PC-3 (cell line): Measurements from ENCODE around the gene KRTAP10-7. TPM values are rescaled to one million over a fixed set of nuclear protein-coding genes. Genes with fewer than 3 reads are reported as not detected.
"Not testable (repeated sequence)": the region's sequence is repeated elsewhere in the genome, so short reads cannot be mapped to it uniquely, and the experiment has no call there.

Experiments
- ATAC-seq: fragments of 200-7000 bp; cut with Tn5 transposase; 2 replicates; pipeline ENCODE4 v1.9.1; 2020; ENCODE audit warnings: mild to moderate bottlenecking, moderate library complexity
- BruUV-seq: library from RNA; stranded (reverse); fragments of 400-500 nt; replicated peaks from 2 replicates; lab custom pipeline; 2021; lab: Mats Ljungman, UMichigan
- CTCF ChIA-PET: fragments of 300-600 bp; sonication (Branson Sonifier 250); formaldehyde crosslinking; loops from one replicate; lab custom pipeline; 2022; ENCODE audit warnings: antibody characterized with exemption; lab: Charles Lee
- POLR2A ChIA-PET: fragments of 300-600 bp; sonication (Branson Sonifier 250); formaldehyde crosslinking; loops from one replicate; lab custom pipeline; 2022; ENCODE audit warnings: antibody characterized with exemption; ENCODE audit not compliant: unreplicated experiment; lab: Charles Lee
- DNase-seq: peaks from one replicate; pipeline ENCODE4 v3.0.0-alpha.2; 2015
- H2AFZ ChIP-seq: fragments of 300-600 bp; sonication (generic); 2 replicates; pipeline ENCODE4 v1.6.0; 2016; ENCODE audit warnings: antibody characterized with exemption, low read length
- H3F3A ChIP-seq: fragments of 300-600 bp; sonication (generic); one replicate; pipeline ENCODE4 v1.6.0; 2017; ENCODE audit warnings: antibody characterized with exemption, low read length, control low read depth, mild to moderate bottlenecking; ENCODE audit not compliant: unreplicated experiment
- H3K27ac ChIP-seq: fragments of 300-600 bp; sonication (generic); 2 replicates; pipeline ENCODE4 v1.5.1; 2016; ENCODE audit warnings: mild to moderate bottlenecking, low read length
- H3K27me3 ChIP-seq: fragments of 300-600 bp; sonication (generic); 2 replicates; pipeline ENCODE4 v1.6.1; 2016; ENCODE audit warnings: low read length, mixed read lengths
- H3K36me3 ChIP-seq: fragments of 300-600 bp; sonication (generic); 2 replicates; pipeline ENCODE4 v1.6.1; 2016; ENCODE audit warnings: low read depth, mixed run types, low read length, mixed read lengths
- H3K4me1 ChIP-seq: fragments of 300-600 bp; sonication (generic); 2 replicates; pipeline ENCODE4 v1.5.1; 2016; ENCODE audit warnings: low read length; ENCODE audit not compliant: insufficient read depth
- H3K4me2 ChIP-seq: fragments of 300-600 bp; sonication (generic); 2 replicates; pipeline ENCODE4 v1.6.0; 2016; ENCODE audit warnings: low read length
- H3K4me3 ChIP-seq: fragments of 300-600 bp; sonication (generic); 2 replicates; pipeline ENCODE4 v1.5.1; 2016; ENCODE audit warnings: mild to moderate bottlenecking, low read length, mixed read lengths
- H3K79me2 ChIP-seq: fragments of 300-600 bp; sonication (generic); 2 replicates; pipeline ENCODE4 v1.6.1; 2017; ENCODE audit warnings: low read length, mixed read lengths
- H3K9ac ChIP-seq: fragments of 300-600 bp; sonication (generic); 2 replicates; pipeline ENCODE4 v1.6.0; 2016; ENCODE audit warnings: mild to moderate bottlenecking, low read length
- H3K9me2 ChIP-seq: fragments of 300-600 bp; sonication (generic); replicated peaks from 2 replicates; pipeline ENCODE4 v1.6.1; 2016; ENCODE audit warnings: mixed run types, low read length, mixed read lengths
- H3K9me3 ChIP-seq: fragments of 300-600 bp; sonication (generic); 2 replicates; pipeline ENCODE4 v1.6.1; 2016; ENCODE audit warnings: low read length, mixed read lengths
- H4K20me1 ChIP-seq: fragments of 300-600 bp; sonication (generic); 2 replicates; pipeline ENCODE4 v1.6.1; 2016; ENCODE audit warnings: low read length, mixed read lengths
- EZH2 ChIP-seq: fragments of 300-600 bp; sonication (generic); IDR thresholded peaks from one replicate; pipeline ENCODE4 v1.6.1; 2017; ENCODE audit warnings: antibody characterized with exemption, mild to moderate bottlenecking, low read length; ENCODE audit not compliant: unreplicated experiment
- EZH2phosphoT487 ChIP-seq: fragments of 300-600 bp; sonication (generic); IDR thresholded peaks from 2 replicates; pipeline ENCODE4 v1.6.1; 2018; ENCODE audit warnings: mild to moderate bottlenecking, antibody characterized with exemption, low read length, borderline replicate concordance
- intact Hi-C: fragments of 100-400 bp; cut with micrococcal nuclease; formaldehyde crosslinking; loops from 2 replicates; pipeline ENCODE4 v1.9.0; 2023
- total RNA-seq: library from RNA; depleted of rRNA; stranded (reverse); fragments of >200 nt; gene quantifications from 2 replicates; pipeline ENCODE4 v1.2.3, GENCODE V29; 2014
- TF ChIP-seq, protein P1 (sequence below): fragments of 300-600 bp; sonication (generic); conservative IDR thresholded peaks from 2 replicates; pipeline ENCODE4 v1.5.1; 2017; ENCODE audit warnings: antibody characterized with exemption, low read depth, mild to moderate bottlenecking, low read length

The KRTAP10-7 gene
- total RNA-seq, 1 experiment from 2014 or later = not detected

DNA sequence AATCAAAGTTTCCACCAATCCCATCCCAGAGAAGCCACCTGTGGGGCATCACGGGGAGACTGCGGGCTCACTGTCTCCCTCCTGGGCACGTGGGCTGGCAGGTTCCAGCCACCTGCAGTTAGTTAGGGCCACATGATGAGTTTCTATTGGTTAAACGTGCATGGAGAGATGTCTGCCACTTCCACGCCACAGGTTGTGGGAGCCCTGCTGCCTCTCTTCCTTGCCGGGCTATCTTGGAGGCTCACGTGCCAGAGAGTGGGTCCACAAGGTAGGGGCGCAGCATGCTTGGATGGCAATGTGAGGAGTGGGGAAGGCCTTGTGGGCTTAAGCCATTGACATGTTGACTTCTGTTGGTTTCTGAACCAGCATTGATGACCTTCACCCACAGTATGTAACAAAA is 3.5 kb downstream of the KRTAP10-7 start:
- DNase-seq = no peak
- Histone ChIP-seq H4K20me1 (no peaks in the 10 kb centered on the region), H3K4me1 (no peaks in the 10 kb centered on the region), H3F3A (no peaks in the 10 kb centered on the region), H3K9ac (no peak overlapping the region), H3K27ac (no peak overlapping the region), H3K79me2 (no peaks in the 10 kb centered on the region), H2AFZ (no peak overlapping the region), H3K27me3 (no peaks in the 10 kb centered on the region), H3K9me2 (no peaks in the 10 kb centered on the region), H3K9me3 (no peaks in the 10 kb centered on the region), H3K36me3 (no peaks in the 10 kb centered on the region), H3K4me2 (no peak overlapping the region), H3K4me3 (no peak overlapping the region)
- POLR2A ChIA-PET = no interaction called here
- BruUV-seq = no TSS peak
- CTCF ChIA-PET = no interaction called here
- TF ChIP-seq EZH2phosphoT487 = no peak
- TF ChIP-seq, protein P1, sequence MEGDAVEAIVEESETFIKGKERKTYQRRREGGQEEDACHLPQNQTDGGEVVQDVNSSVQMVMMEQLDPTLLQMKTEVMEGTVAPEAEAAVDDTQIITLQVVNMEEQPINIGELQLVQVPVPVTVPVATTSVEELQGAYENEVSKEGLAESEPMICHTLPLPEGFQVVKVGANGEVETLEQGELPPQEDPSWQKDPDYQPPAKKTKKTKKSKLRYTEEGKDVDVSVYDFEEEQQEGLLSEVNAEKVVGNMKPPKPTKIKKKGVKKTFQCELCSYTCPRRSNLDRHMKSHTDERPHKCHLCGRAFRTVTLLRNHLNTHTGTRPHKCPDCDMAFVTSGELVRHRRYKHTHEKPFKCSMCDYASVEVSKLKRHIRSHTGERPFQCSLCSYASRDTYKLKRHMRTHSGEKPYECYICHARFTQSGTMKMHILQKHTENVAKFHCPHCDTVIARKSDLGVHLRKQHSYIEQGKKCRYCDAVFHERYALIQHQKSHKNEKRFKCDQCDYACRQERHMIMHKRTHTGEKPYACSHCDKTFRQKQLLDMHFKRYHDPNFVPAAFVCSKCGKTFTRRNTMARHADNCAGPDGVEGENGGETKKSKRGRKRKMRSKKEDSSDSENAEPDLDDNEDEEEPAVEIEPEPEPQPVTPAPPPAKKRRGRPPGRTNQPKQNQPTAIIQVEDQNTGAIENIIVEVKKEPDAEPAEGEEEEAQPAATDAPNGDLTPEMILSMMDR = no peak
- TF ChIP-seq EZH2 = no peak
- intact Hi-C loops = no loop called here
- ATAC-seq = no peak

DNA sequence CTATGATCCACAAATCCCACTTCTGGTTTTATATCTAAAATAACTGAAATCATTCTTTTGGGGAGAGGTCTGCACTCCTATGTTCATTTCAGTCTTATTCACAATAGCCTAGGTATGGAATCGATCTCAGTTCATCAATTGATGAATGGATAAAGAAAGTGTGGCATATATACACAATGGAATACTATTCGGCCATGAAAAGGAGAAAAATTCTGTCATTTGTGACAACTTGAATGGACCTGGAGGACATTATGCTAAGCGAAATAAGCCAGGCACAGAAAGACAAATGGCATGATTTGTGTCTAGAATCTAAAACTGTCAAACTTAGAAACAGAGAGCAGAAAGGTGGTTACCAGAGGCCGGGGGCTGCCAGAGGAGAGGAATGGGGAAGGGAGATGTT is 6.1 kb downstream of the KRTAP10-7 start:
- no peaks in the 10 kb centered on the region for H3K4me1 ChIP-seq
- H3K27ac ChIP-seq = no peak overlapping the region
- TF ChIP-seq EZH2 = no peak
- TF ChIP-seq EZH2phosphoT487 = no peak
- TF ChIP-seq, protein P1 = no peak
- no peak overlapping the region for H3K4me2 ChIP-seq
- H4K20me1 ChIP-seq = no peaks in the 10 kb centered on the region
- H3K9me2 ChIP-seq = no peaks in the 10 kb centered on the region
- no peaks in the 10 kb centered on the region for H3K36me3 ChIP-seq
- ChIA-PET POLR2A (no interaction called here), CTCF (no interaction called here)
- ATAC-seq = no peak
- no peaks in the 10 kb centered on the region for H3K9me3 ChIP-seq
- H2AFZ ChIP-seq = no peak overlapping the region
- no peak overlapping the region for H3K9ac ChIP-seq
- no peak for DNase-seq
- no peaks in the 10 kb centered on the region for H3K27me3 ChIP-seq
- BruUV-seq = no TSS peak
- H3F3A ChIP-seq = no peaks in the 10 kb centered on the region
- intact Hi-C loops = no loop called here
- H3K79me2 ChIP-seq = no peaks in the 10 kb centered on the region
- H3K4me3 ChIP-seq = no peak overlapping the region

DNA sequence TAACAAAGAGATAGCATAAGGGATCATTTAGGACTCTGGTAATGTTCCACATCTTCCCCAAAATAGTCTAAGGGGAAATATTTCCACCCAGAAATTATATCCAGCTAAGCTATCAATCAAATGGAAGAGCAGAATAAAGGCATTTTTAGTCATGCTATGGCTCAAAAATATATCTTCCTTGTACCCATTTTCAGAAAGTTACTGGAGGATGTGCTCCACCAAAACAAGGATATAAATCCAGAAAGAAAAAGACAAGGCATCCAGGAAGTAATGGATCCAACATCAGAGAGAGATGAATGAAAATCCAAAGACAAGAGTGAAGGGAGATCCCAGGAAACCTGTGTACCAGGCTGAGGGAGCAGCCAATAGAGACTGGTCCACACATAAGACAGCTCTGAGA is 8.8 kb downstream of the KRTAP10-7 start:
- no peaks in the 10 kb centered on the region for H3K9me2 ChIP-seq
- ChIA-PET CTCF (no interaction called here), POLR2A (no interaction called here)
- no peak overlapping the region for H3K4me2 ChIP-seq
- no peaks in the 10 kb centered on the region for H3K4me1 ChIP-seq
- H3K9me3 ChIP-seq = 0 out of 2 replicates have a peak, but pooled peaks cover 3% of the 10 kb centered on the region
- ATAC-seq (no peak), DNase-seq (no peak)
- H4K20me1 ChIP-seq = no peaks in the 10 kb centered on the region
- no peak overlapping the region for H3K9ac ChIP-seq
- no peaks in the 10 kb centered on the region for H3F3A ChIP-seq
- no peak overlapping the region for H2AFZ ChIP-seq
- no TSS peak for BruUV-seq
- no peak overlapping the region for H3K4me3 ChIP-seq
- no peaks in the 10 kb centered on the region for H3K79me2 ChIP-seq
- no peaks in the 10 kb centered on the region for H3K27me3 ChIP-seq
- H3K36me3 ChIP-seq = no peaks in the 10 kb centered on the region
- TF ChIP-seq, protein P1 = no peak
- TF ChIP-seq EZH2 = no peak
- TF ChIP-seq EZH2phosphoT487 = no peak
- H3K27ac ChIP-seq = no peak overlapping the region
- intact Hi-C loops = no loop called here

DNA sequence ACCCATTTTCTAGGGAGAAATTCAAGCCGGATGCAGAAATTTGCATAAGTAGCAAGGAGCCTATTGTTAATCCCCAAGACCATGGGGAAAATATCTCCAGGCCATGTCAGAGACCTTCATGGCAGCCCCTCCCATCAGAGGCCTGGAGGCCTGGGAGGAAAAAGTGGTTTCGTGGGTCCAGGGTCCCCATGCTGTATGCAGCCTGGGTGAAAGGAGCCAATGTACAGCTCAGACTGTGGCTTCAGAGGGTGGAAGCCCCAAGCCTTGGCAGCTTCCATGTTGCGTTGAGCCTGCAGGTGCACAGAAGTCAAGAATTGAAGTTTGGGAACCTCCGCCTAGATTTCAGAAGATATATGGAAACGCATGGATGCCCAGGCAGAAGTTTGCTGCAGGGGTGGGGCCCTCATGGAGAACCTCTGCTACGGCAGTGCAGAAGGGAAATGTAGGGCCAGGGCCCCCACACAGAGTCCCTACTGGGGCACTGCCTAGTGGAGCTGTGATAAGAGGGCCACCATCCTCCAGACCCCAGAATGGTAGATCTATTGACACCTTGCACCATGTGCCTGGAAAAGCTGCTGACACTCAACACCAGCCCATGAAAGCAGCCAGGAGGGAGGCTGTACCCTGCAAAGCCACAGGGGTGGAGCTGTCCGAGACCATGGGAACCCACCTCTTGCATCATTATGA is 9.9 kb downstream of the KRTAP10-7 start:
- H3K27ac ChIP-seq, H3K9me2 ChIP-seq, CTCF ChIA-PET, H4K20me1 ChIP-seq, H3F3A ChIP-seq, H3K4me3 ChIP-seq, H3K27me3 ChIP-seq, POLR2A ChIA-PET, intact Hi-C loops, H3K9ac ChIP-seq, ATAC-seq, BruUV-seq, DNase-seq, H3K36me3 ChIP-seq, H3K9me3 ChIP-seq, H2AFZ ChIP-seq, H3K4me2 ChIP-seq, H3K4me1 ChIP-seq, H3K79me2 ChIP-seq: not testable (repeated sequence)
